ENCODE data around the gene CYP26A1.

Gene CYP26A1

GRCh38 chr10:93064874-93065660, 8.6 kb upstream of the CYP26A1 start:
- Histone ChIP-seq H3K4me3 (ENCODE audit: low read length, poor library complexity, severe bottlenecking) (no peak overlapping the region), H3K4me1 (ENCODE audit: insufficient read depth, low read length, poor library complexity, severe bottlenecking) (no peaks in the 10 kb centered on the region), H3K27me3 (ENCODE audit: insufficient read depth, low read length, poor library complexity, severe bottlenecking) (no peaks in the 10 kb centered on the region), H3K36me3 (ENCODE audit: insufficient read depth, low read length) (no peaks in the 10 kb centered on the region), H3F3A (ENCODE audit: low read depth) (no peaks in the 10 kb centered on the region), H3K79me2 (ENCODE audit: insufficient read depth, low read length) (no peaks in the 10 kb centered on the region), H3K9me3 (ENCODE audit: insufficient read depth, low read depth, low read length) (no peaks in the 10 kb centered on the region), H2AFZ (ENCODE audit: low read length) (no peak overlapping the region), H3K4me2 (ENCODE audit: low read depth, low read length, poor library complexity, severe bottlenecking) (no peak overlapping the region), H3K9me2 (replicated peaks; ENCODE audit: low read depth, low read length) (no peaks in the 10 kb centered on the region), H3K9ac (ENCODE audit: low read depth, low read length, poor library complexity, severe bottlenecking) (no peak overlapping the region), H4K20me1 (ENCODE audit: insufficient read depth, low read length, poor library complexity, severe bottlenecking) (no peaks in the 10 kb centered on the region)
- no peak for TF ChIP-seq EZH2phosphoT487 (IDR thresholded peaks at IDR 0.05; ENCODE audit: borderline replicate concordance)
- no peak for TF ChIP-seq CTCF (conservative IDR thresholded peaks at IDR 0.05; ENCODE audit: low read length)

GRCh38 chr10:93065675-93066543, 7.8 kb upstream of the CYP26A1 start:
- Histone ChIP-seq H2AFZ (ENCODE audit: low read length) (no peak overlapping the region), H3K36me3 (ENCODE audit: insufficient read depth, low read length) (no peaks in the 10 kb centered on the region), H3F3A (ENCODE audit: low read depth) (no peaks in the 10 kb centered on the region), H3K4me1 (ENCODE audit: insufficient read depth, low read length, poor library complexity, severe bottlenecking) (no peaks in the 10 kb centered on the region), H3K9ac (ENCODE audit: low read depth, low read length, poor library complexity, severe bottlenecking) (no peak overlapping the region), H3K4me2 (ENCODE audit: low read depth, low read length, poor library complexity, severe bottlenecking) (no peak overlapping the region), H3K9me3 (ENCODE audit: insufficient read depth, low read depth, low read length) (no peaks in the 10 kb centered on the region), H3K27me3 (ENCODE audit: insufficient read depth, low read length, poor library complexity, severe bottlenecking) (no peaks in the 10 kb centered on the region), H4K20me1 (ENCODE audit: insufficient read depth, low read length, poor library complexity, severe bottlenecking) (no peaks in the 10 kb centered on the region), H3K79me2 (ENCODE audit: insufficient read depth, low read length) (no peaks in the 10 kb centered on the region), H3K4me3 (ENCODE audit: low read length, poor library complexity, severe bottlenecking) (no peak overlapping the region), H3K9me2 (replicated peaks; ENCODE audit: low read depth, low read length) (no peaks in the 10 kb centered on the region)
- TF ChIP-seq CTCF (conservative IDR thresholded peaks at IDR 0.05; ENCODE audit: low read length) (no peak), EZH2phosphoT487 (IDR thresholded peaks at IDR 0.05; ENCODE audit: borderline replicate concordance) (no peak)

- H3K4me3 ChIP-seq (ENCODE audit: low read length, poor library complexity, severe bottlenecking), result no peak overlapping the region
These were observed 7.2 kb upstream of the CYP26A1 start for GRCh38 chr10:93066544-93066913.

More at GRCh38 chr10:93066544-93066913, 7.2 kb upstream of the CYP26A1 start:
- Histone ChIP-seq H3K36me3 (ENCODE audit: insufficient read depth, low read length) (no peaks in the 10 kb centered on the region), H4K20me1 (ENCODE audit: insufficient read depth, low read length, poor library complexity, severe bottlenecking) (no peaks in the 10 kb centered on the region), H3K79me2 (ENCODE audit: insufficient read depth, low read length) (no peaks in the 10 kb centered on the region), H3K27me3 (ENCODE audit: insufficient read depth, low read length, poor library complexity, severe bottlenecking) (no peaks in the 10 kb centered on the region), H3K4me2 (ENCODE audit: low read depth, low read length, poor library complexity, severe bottlenecking) (no peak overlapping the region), H2AFZ (ENCODE audit: low read length) (no peak overlapping the region), H3K9me2 (replicated peaks; ENCODE audit: low read depth, low read length) (no peaks in the 10 kb centered on the region), H3K4me1 (ENCODE audit: insufficient read depth, low read length, poor library complexity, severe bottlenecking) (no peaks in the 10 kb centered on the region), H3K9ac (ENCODE audit: low read depth, low read length, poor library complexity, severe bottlenecking) (no peak overlapping the region), H3K9me3 (ENCODE audit: insufficient read depth, low read depth, low read length) (no peaks in the 10 kb centered on the region), H3F3A (ENCODE audit: low read depth) (no peaks in the 10 kb centered on the region)
- TF ChIP-seq EZH2phosphoT487 (IDR thresholded peaks at IDR 0.05; ENCODE audit: borderline replicate concordance) (no peak), CTCF (conservative IDR thresholded peaks at IDR 0.05; ENCODE audit: low read length) (no peak)

Measured in Loucy (cell line).